Muscle of arm (tissue), 12 donors: ENCODE results near the gene KHDRBS1. TPM values are rescaled to one million over a fixed set of nuclear protein-coding genes. Genes with fewer than 3 reads are reported as not detected.

Experiments used
- polyA plus RNA-seq, 12 donors: library from polyadenylated mRNA; unstranded; fragments of 120-200 nt; gene quantifications; one replicate each; pipeline ENCODE4 v1.2.1, GENCODE V29; 2013; ENCODE audit not compliant: insufficient read length in 12 of 12

The KHDRBS1 gene
- polyA plus RNA-seq, 12 donors = 131 to 170 (median 142) TPM; not detected in 1

Other genes with a start within 250 kb of the KHDRBS1 start
- 10 to 100 TPM in 8 of 12 donors, 1 to 10 TPM in 3, not detected in 1; 9.2 to 28.6 (median 13.4) TPM for gene ADGRB2, start 249.5 kb upstream of the KHDRBS1 start, polyA plus RNA-seq
- under 1 TPM in 9 of 12 donors, not detected in 3; 0.09 to 0.63 (median 0.26) TPM for gene SPOCD1, start 197.8 kb upstream of the KHDRBS1 start, polyA plus RNA-seq
- gene PTP4A2, start 75.5 kb upstream of the KHDRBS1 start, polyA plus RNA-seq = 100 to 1,000 TPM; 221 to 863 (median 252) TPM
- 10 to 100 TPM in 10 of 12 donors, 1 to 10 TPM in 1, not detected in 1; 7.2 to 21.3 (median 14.0) TPM for gene TMEM39B, start 59.1 kb downstream of the KHDRBS1 start, polyA plus RNA-seq
- gene KPNA6, start 94.2 kb downstream of the KHDRBS1 start, polyA plus RNA-seq = 10 to 100 TPM; 23.1 to 79.2 (median 29.4) TPM
- 100 to 1,000 TPM in 1 of 12 donors, 10 to 100 TPM in 11; 23.8 to 173 (median 35.3) TPM for gene TXLNA, start 165.8 kb downstream of the KHDRBS1 start, polyA plus RNA-seq
- 10 to 100 TPM in 11 of 12 donors, not detected in 1; 20.2 to 82.0 (median 42.3) TPM for gene CCDC28B, start 186.7 kb downstream of the KHDRBS1 start, polyA plus RNA-seq
- gene IQCC, start 191.8 kb downstream of the KHDRBS1 start, polyA plus RNA-seq = 1 to 10 TPM in 10 of 12 donors, not detected in 2; 2.4 to 4.9 (median 2.7) TPM
- gene DCDC2B, start 195.2 kb downstream of the KHDRBS1 start, polyA plus RNA-seq = 1 to 10 TPM in 2 of 12 donors, under 1 TPM in 8, not detected in 2; 0.17 to 1.3 (median 0.47) TPM
- gene TMEM234, start 208.5 kb downstream of the KHDRBS1 start, polyA plus RNA-seq = 10 to 100 TPM in 4 of 12 donors, 1 to 10 TPM in 6, not detected in 2; 7.8 to 19.5 (median 9.4) TPM
- gene EIF3I, start 208.5 kb downstream of the KHDRBS1 start, polyA plus RNA-seq = 100 to 1,000 TPM in 10 of 12 donors, 10 to 100 TPM in 1, not detected in 1; 71.5 to 178 (median 160) TPM
- 1 to 10 TPM in 10 of 12 donors, not detected in 2; 3.2 to 5.1 (median 3.8) TPM for gene FAM167B, start 233.4 kb downstream of the KHDRBS1 start, polyA plus RNA-seq
- gene LCK, start 237.4 kb downstream of the KHDRBS1 start, polyA plus RNA-seq = 1 to 10 TPM in 3 of 12 donors, under 1 TPM in 7, not detected in 2; 0.49 to 4.2 (median 0.69) TPM